KG1 (cell line): Measurements from ENCODE around the gene NOS3.

Source experiments
- DNase-seq: peaks from one replicate; lab custom pipeline; 2025; lab: John Stamatoyannopoulos, UW

The NOS3 gene

DNA sequence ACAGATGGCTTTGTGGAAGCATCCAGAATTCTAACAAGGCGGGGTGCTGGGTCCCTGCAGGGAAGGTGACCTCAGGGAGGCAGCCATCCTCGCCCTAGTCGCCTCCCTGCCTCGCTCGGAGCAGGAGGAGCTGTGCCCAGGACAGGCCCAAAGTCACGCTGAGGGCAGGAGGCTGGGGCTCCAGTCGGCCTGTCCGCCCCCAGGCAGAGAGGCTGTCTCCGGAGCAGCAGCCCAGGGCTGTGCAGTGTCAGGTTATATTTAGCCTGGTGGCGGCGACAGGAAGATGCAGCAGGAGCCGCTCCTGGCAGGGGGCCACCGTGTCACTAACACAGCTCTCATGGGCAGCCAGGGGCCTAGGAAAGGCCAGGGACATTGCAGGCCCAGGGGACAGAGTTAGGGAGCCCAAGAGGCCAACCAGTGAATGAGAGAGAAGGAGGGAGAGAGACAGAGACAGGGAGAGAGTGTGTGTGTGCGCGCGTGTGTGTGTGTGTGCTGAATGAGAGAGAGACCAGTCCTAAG is 26.2 kb upstream of the NOS3 start:
- DNase-seq: peak; percentile 7

DNA sequence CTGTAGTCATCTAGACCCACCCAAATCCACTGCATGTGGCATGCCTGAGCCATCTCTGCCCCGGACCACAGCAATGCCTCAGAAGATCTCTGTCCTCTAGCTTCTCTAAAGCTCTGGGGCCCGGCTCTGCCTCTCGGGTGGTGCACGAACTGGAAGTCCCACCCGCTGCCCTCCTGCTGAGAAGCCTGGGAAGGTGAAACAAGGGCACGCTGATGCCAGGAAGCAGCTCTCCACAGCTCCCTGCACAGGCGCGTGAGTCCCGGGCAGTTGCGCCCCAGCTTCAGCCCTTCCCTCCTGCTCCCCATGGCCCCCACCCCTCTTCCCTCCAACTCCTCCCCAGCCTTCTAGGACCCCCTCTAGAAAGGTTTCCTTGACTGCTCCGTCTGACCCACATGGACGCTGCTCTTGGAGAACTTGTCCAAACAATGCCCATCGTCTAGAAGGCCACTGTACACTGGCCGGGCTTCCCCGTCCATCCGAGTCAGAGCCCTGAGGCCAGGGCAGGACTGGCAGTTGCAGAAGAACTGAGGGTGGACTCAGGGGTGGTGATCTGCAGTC is 25.5 kb upstream of the NOS3 start:
- no peak for DNase-seq

DNA sequence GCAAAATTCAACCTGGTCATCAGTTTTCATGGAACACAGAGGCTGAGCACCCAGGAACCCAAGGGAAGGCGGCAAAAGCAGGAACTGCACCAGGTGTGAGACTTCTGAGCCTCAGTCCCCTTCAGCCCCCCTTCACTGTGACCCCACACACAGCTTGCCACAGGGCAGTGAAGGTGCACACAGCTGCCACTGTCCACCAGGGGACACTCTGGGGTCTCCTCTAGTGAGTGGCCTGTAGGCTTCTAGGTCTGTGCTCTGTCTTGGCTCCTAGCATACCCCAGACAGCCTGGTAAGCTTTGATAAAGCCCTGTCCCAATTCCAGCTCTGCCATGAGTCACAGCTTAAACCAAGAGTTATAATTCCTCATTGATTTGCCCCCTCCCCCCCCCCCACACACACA is 24.8 kb upstream of the NOS3 start:
- DNase-seq: no peak

DNA sequence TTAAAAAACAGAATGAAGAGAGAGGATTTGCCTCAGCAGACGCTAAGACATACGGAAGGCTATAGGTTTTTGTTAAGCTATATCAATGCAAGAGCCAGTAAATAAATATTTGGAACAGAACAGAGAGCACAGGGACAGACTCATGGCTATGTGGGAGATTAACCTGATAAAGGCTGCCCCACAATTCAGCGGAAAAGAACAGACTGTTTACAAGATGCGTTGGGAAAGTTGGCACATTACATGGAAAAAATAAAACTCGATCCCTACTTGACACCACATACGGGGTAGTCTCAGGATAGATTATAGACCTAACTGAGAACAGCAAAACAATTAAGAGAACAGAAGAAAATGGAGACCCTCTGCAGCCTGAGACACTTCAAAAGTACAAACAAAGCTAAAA is 23.5 kb upstream of the NOS3 start:
- DNase-seq: no peak

DNA sequence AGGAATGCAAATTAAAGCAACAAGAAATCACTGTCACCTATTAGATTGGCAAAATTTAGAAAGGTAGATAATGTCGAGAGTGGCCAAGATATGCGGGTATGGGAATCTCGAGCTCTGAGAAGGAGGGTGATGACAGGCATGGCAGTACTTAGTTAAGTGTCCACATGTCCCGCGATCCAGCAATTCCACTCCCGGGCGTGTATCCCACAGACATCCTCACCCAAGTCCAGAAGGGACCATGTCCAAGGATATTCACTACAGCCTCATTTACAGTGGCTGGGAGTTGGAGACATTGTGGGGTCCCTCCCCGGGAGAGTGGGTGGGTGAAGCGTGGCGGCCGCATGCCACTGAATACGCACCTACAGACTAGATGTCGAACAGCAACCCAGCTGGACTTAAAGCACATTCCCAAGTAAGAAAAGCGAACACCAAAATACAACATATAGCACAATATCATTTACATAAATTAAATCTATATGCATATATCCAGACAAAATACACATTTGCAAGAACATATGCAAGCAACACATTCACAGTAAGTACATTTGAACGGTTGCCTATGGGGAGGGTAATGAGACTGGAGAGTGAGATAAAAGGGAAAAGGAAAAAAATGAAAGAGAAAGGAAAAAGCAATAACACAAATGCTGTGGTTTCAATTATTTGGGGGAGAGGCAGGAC is 22.6 kb upstream of the NOS3 start:
- DNase-seq: no peak

DNA sequence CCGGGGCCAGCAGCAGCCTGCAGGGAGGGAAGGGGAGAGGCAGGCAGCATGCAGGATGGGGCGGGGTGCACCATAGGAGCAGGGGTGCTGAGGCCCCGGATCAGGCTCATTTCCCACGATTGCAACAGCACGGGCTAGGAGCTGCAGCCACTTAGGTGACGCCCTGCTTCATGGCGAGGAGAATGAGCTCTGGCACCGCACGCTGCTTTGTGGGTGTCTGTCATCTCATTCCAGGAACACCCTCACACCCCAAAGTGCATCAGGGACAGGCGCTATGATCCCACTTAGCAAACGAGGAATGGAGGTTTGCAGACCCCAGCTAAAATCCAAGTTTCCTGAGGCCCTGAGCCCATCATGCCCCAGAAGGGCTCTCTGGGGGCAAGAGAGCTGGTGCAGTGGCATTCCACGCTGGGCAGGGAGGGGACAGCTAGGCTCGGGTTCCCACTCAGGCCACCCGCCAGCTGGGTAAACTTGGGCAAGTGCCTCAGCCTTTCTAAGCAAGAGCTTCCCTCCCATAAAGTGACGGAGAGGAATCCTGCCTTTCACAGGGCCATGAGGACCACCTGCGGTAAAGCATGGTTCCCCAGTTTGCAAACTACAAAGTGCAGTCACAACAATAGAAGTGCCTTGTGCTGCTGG is 22.0 kb upstream of the NOS3 start:
- no peak for DNase-seq

DNA sequence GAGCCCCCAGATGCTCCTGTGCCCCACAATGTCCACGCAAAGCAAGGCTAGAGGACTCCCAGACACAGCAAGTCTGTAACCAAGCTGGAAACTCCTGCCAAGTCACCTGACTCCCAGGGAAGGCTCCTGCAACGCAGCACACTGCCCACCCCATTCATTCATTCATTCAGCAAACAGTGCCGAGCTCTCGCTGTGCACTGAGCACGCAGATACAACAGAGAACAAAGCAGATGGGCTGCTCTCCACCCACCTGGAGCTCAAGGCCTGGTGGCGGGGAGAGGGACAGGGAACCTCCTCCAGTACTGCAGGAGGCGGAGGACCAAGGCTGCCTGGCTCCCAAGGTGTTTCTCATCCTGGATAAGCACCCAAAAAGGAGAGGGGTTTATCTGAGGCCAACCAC is 21.3 kb upstream of the NOS3 start:
- DNase-seq: no peak

DNA sequence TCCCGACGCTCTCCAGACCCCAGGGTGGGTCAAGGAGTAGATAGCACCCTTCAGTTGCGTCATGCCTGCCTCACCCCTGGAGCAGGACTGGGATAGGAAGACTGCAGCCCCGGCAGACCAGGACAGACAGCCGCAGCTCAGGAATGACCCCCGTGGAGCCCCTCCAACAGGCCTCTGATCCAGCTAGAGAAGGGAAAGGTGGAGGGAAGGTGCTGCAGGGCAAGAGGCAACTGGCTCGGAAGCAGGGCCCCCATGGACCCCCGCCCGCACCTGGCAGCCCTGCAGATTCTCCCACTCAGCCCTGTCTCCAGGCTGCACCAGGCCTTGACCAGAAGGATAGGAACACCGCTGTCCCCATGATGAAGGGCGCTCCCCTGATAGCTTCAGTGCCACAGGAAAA is 20.4 kb upstream of the NOS3 start:
- DNase-seq: no peak

DNA sequence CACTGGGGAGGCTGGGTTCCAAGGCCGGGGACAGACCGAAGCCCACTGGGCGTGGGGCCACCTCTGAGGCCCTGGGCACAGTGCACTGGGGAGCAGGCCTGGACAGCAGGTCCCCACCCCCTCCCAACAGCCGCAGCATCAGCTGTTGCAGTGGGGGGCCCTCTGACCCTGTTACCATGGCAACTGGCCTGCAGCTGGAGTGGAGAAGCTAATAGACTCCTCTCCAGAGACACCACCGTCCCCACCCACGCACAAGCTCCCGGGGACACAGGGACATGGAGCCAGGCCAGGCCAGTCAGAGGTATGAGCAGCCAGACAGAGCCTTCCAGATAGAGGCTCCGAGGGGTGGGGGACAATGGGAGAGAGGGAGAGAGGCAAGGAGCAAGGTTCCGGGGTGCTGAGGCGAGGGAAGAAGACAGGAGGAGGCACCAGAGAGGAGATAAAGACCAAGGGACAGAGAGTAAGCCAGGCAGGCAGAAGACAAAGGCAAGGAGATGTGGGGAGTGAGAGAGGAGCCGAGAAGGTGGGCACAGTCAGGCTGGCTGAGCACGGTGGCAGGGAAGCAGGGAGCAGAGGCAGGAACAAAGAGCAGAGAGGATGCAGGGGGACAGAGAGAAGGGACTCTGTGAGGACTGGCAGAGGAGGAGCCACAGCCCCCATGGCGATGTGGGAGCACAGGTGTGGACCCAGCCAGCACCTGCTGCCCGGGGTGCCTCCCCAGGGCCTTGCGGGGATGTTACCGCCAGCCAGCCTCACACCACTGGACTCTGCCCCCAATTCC is 19.4 kb upstream of the NOS3 start:
- no peak for DNase-seq

DNA sequence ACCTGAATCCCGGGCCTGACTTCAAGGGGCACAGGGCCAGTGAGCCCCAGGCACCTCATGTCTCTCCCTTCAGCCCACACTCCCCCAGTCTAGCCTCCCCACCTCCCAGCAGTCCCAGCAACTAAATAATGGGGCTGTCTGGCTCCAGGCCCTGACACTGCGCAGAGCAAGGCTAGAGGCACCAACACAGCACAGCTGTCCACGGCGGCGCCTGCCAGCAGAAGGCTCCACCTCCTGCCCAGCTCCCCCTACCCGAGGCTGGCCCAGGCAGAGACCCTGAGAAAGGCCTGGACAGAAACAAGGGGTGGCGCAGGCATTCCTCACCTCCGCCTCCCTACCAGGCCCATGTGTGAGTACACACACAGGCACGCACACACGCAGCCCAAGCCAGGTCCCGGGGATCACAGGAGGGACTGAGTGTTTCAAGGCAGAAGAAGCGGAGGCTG is 18.8 kb upstream of the NOS3 start:
- no peak for DNase-seq

DNA sequence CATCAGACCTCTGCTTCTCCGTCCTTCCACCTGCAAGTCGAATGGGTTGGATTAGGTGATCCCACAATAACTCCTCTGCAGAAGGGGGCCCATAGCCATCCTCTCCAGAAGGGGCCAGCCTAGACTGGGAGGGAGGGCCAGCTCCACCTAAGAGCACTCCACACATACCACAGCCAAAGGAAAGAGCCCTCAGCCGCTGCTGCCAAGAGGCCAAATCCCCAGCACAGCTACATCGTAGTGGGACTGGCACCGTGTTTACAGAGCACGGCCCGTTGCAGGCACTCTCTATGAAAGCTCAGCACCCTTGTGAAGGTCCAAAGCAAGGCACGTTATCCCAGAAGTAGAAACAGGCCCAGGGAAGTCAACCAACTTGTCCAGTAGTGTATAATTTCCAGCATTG is 18.1 kb upstream of the NOS3 start:
- no peak for DNase-seq

DNA sequence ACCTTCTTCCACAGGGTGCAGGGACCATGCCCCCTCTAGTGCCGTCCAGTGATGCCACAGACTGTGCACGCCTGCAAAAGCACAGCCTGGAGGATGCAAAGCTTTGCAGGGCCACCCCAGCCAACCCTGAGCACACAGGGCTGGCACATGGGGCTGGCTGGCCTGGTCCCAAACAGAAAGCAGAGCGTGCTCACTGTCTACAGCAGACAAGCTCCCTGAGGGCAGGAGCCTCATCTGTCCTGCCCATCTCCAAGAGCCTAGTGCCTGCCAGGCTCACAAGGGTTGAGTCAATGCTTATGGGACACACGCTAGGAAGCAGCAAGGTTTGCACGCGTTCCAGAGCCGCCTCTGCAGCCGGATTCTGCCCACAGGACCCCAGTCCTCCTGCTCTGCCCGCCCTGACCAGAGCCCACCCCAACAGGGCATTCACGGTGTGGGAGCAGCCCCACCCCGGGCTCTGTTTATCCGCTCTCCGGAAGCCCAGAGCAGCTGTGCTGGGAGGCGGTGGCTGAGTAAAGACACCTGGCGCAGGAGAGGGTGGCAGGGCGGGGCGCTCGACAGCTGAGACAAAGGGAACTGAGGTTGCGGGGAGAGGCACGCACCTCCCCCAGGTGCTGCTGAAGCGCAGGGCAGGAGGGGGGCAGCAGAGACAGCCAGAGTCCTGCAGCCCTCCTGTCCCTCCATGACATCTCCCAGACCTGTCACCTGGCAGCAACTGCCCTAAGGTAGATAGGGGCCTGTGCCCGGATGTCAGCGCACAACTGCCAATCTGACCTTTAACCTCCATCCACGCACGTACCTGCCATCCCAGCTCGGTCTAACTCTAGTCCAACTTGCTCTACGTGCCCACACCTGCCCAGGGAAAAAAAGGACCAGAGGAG is 17.0 kb upstream of the NOS3 start:
- no peak for DNase-seq

DNA sequence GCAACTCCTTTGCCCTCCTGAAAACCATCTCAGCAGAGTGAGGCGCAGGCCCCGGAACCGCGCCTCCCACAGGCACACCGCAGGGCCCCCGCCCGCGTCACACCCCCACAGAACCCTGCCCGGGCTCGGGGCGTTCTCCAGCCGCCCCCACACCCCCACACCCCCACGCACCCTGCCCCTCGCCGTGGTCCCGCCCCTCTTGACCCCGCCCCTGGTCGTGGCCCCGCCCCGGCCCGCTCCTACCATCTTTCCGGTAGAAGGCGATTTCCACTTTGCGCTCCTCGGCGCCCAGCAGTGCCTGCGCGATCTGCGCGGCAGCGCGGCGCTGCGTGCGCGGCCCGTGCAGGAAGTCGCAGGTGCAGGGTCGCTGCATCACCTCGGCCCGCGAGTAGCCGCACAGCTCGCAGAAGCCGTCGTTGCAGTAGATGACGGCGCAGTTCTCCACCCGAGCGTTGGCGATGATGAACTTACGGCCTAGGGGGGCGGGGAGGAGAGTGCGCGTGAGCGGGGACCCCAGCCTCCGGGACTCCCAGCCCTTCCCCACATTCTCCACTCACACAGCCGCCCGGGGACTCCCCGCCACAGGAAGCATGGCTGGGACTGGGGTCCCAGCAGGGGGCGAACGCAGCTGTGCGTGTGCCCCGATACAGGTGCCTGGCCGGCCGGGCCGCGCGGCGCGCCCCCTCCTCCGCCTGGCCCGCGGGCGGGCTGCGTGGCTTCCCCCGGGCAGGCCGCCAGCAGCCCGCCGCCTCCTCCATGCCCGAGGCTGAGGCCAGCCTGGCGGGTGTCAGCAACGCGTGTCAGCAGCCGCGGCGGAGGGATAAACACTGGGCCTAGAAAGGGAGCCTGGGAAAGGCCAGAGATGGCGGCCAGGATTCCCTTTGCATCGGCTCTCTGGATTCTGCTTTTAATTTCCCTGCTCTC is 16.1 kb upstream of the NOS3 start:
- DNase-seq: no peak

DNA sequence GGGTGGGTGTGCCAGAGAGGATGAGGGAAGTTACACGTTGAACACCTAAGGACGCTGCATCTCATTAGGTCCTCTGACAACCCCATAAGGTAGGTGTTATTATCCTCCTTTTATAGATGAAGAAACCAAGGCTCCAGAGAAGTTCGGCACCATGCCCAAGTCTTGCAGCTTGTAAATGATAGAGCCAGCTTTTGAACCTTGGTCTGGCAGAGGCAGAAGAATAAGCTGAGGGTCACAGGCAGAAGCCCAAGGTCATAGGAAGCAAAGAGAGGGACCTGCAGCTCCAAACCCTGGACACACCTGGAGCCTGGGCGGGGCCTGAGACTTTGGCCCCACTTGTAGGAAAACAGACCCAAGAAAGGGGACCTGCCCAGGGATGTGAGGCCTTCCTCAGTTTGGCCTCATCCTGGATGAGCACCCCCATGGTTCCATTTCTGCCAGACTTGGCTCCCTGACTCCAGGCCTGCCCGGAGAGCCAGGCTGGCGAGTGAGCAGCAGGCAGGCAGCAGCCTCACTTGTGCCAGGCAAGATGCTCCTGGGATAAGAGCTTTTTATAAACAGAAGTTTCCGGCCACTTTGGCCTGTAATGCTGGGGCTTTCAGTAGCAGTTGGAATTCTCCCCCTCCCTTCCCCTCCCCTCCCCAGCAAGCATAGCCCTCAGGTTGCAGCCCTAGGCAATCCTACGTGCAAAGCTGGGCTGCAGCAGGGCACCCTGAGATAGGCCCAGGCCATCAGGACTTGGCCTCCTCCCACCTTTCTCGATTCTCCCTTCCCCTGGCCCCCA is 15.1 kb upstream of the NOS3 start:
- DNase-seq: no peak

DNA sequence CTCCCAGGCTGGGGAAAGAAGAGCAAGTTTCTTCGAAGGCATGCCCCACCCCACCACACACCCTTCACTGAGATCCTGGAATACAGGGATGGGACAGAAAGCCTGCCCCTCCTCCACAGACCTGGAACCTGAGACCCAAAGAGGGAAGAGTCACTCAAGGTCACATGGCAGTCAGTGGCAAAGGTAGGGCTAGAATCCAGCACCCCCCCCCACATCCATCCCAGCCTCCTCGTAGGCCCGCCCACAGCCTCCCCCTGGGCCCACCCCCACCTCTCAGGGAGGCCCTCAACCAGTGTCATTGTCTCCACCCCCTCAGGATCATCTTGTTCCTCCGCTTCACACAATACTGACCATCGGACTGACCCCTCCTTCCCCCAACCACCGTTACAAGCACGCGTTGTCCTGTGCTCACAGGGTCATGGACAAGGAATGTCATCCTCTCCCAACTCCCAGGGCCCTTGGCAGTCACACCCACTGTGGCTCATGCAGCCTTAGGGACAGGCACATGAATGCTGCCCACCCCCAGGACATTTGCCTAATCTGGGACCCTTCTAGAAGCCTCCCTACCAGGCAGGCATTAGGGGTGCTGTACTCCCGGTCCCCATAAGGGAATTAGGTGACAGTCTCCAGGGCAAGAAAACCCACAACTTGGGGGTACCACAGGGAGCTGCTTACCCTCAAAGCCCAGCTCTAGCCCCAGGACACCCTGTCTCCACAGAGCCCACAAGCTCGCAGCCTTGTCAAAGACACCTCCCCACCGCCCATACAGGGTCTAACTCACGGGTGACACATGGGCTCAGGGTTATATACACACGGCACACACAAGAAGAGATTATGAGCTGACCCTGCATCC is 14.1 kb upstream of the NOS3 start:
- DNase-seq: no peak

DNA sequence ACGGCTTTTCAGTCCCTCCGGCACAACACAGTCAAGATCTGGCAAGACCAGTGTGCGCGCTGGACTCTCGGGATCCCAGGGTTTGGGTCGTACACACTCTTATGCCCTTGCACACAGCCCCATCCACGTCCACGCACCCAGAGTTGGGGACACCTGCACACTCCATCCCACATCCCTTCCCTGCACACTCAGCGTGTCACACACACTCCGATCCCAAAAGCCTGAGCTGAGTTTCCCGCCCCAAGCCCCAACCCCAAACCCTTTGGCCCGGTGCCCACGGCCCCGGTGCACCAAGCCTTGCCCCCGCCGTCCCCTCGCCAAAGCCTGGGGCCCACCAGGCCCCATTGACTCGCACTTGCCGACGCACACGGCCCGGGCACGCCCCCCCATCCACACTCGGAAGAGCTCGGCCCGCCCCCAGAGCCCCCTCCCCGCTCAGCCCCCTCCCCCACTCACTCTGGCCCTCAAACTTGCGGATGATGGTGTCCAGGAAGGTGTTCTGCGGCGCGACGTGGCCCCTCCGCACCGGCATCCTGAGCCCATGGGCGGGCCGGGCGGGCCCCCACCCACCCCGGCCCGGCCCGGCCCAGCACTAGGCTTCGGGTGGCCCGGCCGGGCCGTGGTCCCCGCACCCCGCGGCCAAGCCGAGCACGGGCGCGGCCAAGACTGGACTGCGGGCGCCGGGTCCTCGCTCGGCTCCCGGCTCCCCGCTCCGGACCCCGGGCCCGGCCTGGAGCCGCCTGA is 13.3 kb upstream of the NOS3 start:
- DNase-seq: no peak

DNA sequence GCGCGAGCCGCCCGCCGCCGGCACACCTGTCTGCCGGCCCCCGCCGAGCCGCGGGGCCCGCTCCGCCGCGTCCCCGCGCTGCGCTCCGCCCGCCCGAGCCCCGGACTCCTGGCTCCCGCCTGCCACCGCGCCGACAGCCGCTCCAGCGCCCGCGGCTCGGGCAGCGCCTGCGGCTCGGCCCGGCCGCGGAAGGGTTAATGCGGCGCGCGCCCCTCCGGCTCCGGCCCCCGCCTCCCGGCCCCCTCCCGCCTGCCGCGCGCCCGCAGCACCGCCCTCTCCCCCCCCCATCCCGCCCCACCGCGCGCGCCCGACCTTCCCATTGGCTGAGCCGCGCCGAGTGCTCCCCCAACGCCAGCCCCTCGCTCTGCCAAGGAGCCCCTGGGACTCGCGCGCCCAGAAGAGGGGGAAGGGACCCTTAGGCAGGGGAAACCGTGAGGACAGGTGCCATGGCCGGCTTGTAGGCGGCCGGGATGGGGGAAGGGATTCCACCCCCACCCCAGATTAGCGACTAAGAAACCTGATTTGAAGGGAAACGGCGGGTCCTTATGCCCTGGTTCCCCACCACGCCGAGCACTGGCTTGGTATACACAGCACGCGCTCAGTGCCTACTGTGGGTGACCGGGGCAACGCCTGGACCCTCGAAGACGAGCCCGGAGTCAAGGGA is 12.6 kb upstream of the NOS3 start, which contains the start of gene KCNH2:
TSS of gene KCNH2 (minus strand) at position 196 of the 664 bp plus-strand sequence. CDS start 408 bp downstream, outside the sequence.
- DNase-seq: no peak
